ENCODE measurements around the gene GMEB1.
"Not testable (repeated sequence)": the region's sequence is repeated elsewhere in the genome, so short reads cannot be mapped to it uniquely, and the experiment has no call there.

GMEB1 gene

GRCh38 chr1:28735961-28736449 lies 67.4 kb downstream of the GMEB1 start:
- Histone ChIP-seq H3K4me1 (ENCODE audit: control insufficient read depth, insufficient read depth, low read length) (peaks cover 17% of the 10 kb centered on the region), H3K9me3 (ENCODE audit: control insufficient read depth, insufficient read depth, low read length) (no peaks in the 10 kb centered on the region), H3K36me3 (ENCODE audit: control insufficient read depth, insufficient read depth, low read length) (peaks cover 25% of the 10 kb centered on the region), H3K4me3 (ENCODE audit: low read depth, low read length) (peak overlapping the region; percentile 70), H3K27me3 (ENCODE audit: control insufficient read depth, insufficient read depth, low read length) (no peaks in the 10 kb centered on the region), H3K9ac (ENCODE audit: low read depth, low read length) (peak overlapping the region; percentile 82)

DNA sequence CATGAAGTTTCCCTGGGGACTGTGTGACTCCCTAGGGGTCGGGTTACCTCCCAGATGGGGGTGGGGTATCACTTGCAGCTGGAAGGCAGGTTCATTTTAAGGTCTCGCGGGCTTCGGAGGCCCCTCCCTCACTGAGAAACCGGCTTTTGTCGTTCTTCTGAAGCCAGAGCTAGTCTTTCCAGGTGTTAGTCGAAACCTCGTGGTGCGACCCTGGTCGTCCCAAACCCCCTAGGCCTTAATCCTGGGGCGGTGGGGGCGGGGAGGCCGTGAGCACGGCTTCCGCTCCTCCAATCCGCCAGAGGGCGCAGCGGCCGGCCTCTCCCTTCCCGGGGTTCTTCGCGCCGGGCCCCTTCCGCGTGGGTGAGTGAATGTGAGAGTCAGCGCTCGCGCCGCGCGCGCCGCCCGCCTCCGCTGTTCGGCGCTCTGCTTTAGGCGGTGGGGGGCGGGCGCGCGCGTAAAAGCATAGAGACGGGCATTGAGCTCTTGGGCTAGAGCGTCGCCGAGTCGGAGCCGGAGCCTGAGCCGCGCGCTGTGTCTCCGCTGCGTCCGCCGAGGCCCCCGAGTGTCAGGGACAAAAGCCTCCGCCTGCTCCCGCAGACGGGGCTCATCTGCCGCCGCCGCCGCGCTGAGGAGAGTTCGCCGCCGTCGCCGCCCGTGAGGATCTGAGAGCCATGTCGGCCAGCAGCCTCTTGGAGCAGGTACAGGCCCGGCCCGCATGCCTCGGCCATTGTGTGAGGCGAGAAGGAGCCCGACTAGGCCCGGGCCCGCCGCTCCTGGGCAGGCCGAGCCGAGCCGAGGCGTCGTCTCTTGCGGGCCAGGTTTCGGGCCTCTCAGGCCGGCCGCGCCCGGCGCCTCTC lies 68.1 kb downstream of the GMEB1 start, which contains the start of gene YTHDF2:
Gene YTHDF2 (plus strand): TSS at position 491 of the 857 bp plus-strand sequence. CDS start 181 bp downstream, at position 672.
- Histone ChIP-seq H3K36me3 (ENCODE audit: control insufficient read depth, insufficient read depth, low read length) (peaks cover 32% of the 10 kb centered on the region), H3K9me3 (ENCODE audit: control insufficient read depth, insufficient read depth, low read length) (no peaks in the 10 kb centered on the region), H3K9ac (ENCODE audit: low read depth, low read length) (peak within 1 kb of the TSS; percentile 99), H3K4me3 (ENCODE audit: low read depth, low read length) (peak within 1 kb of the TSS; percentile 96), H3K4me1 (ENCODE audit: control insufficient read depth, insufficient read depth, low read length) (peaks cover 17% of the 10 kb centered on the region), H3K27me3 (ENCODE audit: control insufficient read depth, insufficient read depth, low read length) (no peaks in the 10 kb centered on the region)

GRCh38 chr1:28737307-28738132 lies 68.9 kb downstream of the GMEB1 start:
- peaks cover 17% of the 10 kb centered on the region for H3K4me1 ChIP-seq (ENCODE audit: control insufficient read depth, insufficient read depth, low read length)
- peaks cover 38% of the 10 kb centered on the region for H3K36me3 ChIP-seq (ENCODE audit: control insufficient read depth, insufficient read depth, low read length)
- H3K9me3 ChIP-seq (ENCODE audit: control insufficient read depth, insufficient read depth, low read length) = no peaks in the 10 kb centered on the region

GRCh38 chr1:28740118-28740517 lies 71.5 kb downstream of the GMEB1 start:
- Histone ChIP-seq H3K4me1 (ENCODE audit: control insufficient read depth, insufficient read depth, low read length) (peaks cover 22% of the 10 kb centered on the region), H3K27me3 (ENCODE audit: control insufficient read depth, insufficient read depth, low read length) (no peaks in the 10 kb centered on the region), H3K9me3 (ENCODE audit: control insufficient read depth, insufficient read depth, low read length) (no peaks in the 10 kb centered on the region), H3K36me3 (ENCODE audit: control insufficient read depth, insufficient read depth, low read length) (peaks cover 53% of the 10 kb centered on the region), H3K9ac (ENCODE audit: low read depth, low read length) (no peak overlapping the region), H3K4me3 (ENCODE audit: low read depth, low read length) (no peak overlapping the region)

More at GRCh38 chr1:28737307-28738132, 68.9 kb downstream of the GMEB1 start:
- Histone ChIP-seq H3K9ac (ENCODE audit: low read depth, low read length) (peak overlapping the region; percentile 99), H3K27me3 (ENCODE audit: control insufficient read depth, insufficient read depth, low read length) (no peaks in the 10 kb centered on the region), H3K4me3 (ENCODE audit: low read depth, low read length) (peak overlapping the region; percentile 96)

- Histone ChIP-seq H3K4me1 (ENCODE audit: control insufficient read depth, insufficient read depth, low read length) (peaks cover 15% of the 10 kb centered on the region), H3K9me3 (ENCODE audit: control insufficient read depth, insufficient read depth, low read length) (no peaks in the 10 kb centered on the region), H3K27me3 (ENCODE audit: control insufficient read depth, insufficient read depth, low read length) (no peaks in the 10 kb centered on the region), H3K4me3 (ENCODE audit: low read depth, low read length) (peak overlapping the region; percentile 32), H3K9ac (ENCODE audit: low read depth, low read length) (no peak overlapping the region), H3K36me3 (ENCODE audit: control insufficient read depth, insufficient read depth, low read length) (peaks cover 43% of the 10 kb centered on the region)
Observed at GRCh38 chr1:28744184-28744583, 75.6 kb downstream of the GMEB1 start.

GRCh38 chr1:28745653-28746173 lies 77.1 kb downstream of the GMEB1 start:
- H3K36me3 ChIP-seq (ENCODE audit: control insufficient read depth, insufficient read depth, low read length) = peaks cover 33% of the 10 kb centered on the region
- H3K27me3 ChIP-seq (ENCODE audit: control insufficient read depth, insufficient read depth, low read length) = no peaks in the 10 kb centered on the region
- H3K4me1 ChIP-seq (ENCODE audit: control insufficient read depth, insufficient read depth, low read length) = peaks cover 14% of the 10 kb centered on the region
- no peaks in the 10 kb centered on the region for H3K9me3 ChIP-seq (ENCODE audit: control insufficient read depth, insufficient read depth, low read length)
- no peak overlapping the region for H3K9ac ChIP-seq (ENCODE audit: low read depth, low read length)
- no peak overlapping the region for H3K4me3 ChIP-seq (ENCODE audit: low read depth, low read length)

GRCh38 chr1:28750330-28750729 lies 81.7 kb downstream of the GMEB1 start:
- no peak overlapping the region for H3K9ac ChIP-seq (ENCODE audit: low read depth, low read length)
- peaks cover 8% of the 10 kb centered on the region for H3K36me3 ChIP-seq (ENCODE audit: control insufficient read depth, insufficient read depth, low read length)
- no peaks in the 10 kb centered on the region for H3K9me3 ChIP-seq (ENCODE audit: control insufficient read depth, insufficient read depth, low read length)
- no peaks in the 10 kb centered on the region for H3K27me3 ChIP-seq (ENCODE audit: control insufficient read depth, insufficient read depth, low read length)
- no peak overlapping the region for H3K4me3 ChIP-seq (ENCODE audit: low read depth, low read length)
- peaks cover 12% of the 10 kb centered on the region for H3K4me1 ChIP-seq (ENCODE audit: control insufficient read depth, insufficient read depth, low read length)

GRCh38 chr1:28750771-28751294 lies 82.2 kb downstream of the GMEB1 start:
- not testable (repeated sequence) for H3K4me3 ChIP-seq (ENCODE audit: low read depth, low read length); H3K9ac ChIP-seq (ENCODE audit: low read depth, low read length); H3K27me3 ChIP-seq (ENCODE audit: control insufficient read depth, insufficient read depth, low read length); H3K36me3 ChIP-seq (ENCODE audit: control insufficient read depth, insufficient read depth, low read length); H3K9me3 ChIP-seq (ENCODE audit: control insufficient read depth, insufficient read depth, low read length)
- peaks cover 16% of the 10 kb centered on the region for H3K4me1 ChIP-seq (ENCODE audit: control insufficient read depth, insufficient read depth, low read length)

DNA sequence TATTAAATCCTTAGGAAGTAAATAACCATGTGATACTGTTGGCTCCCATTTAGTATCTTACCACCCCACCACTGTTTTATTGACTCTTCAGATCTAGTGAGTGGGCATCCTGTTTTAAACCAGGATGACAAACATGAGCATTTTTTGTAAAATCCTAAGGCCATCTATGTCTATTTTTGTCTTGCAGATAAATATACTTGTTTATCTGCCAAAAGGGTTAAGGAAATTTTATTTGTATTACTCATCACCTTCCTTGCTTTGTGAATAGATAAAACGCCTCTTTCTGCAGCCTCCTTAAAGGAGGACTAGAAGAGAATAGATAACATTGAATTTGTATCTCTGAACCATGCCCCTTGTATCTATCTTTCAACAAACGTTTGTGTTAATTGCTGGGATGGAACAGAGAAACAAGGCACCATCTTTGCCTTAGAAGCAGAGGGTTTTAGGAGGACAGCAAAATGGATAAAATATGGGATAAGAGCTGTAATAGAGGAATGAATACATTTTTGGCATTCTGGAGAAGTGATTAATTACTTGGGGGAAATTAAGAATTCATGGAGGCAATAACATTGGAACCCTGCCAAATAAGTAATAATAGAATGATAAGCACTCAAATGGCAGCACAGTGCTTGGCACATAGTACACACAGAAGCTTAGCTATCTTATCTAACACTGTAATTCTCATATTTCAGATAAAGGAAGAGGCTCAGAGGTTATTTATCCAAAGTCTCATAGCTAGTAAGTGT lies 82.9 kb downstream of the GMEB1 start:
- peaks cover 6% of the 10 kb centered on the region for H3K36me3 ChIP-seq (ENCODE audit: control insufficient read depth, insufficient read depth, low read length)
- peaks cover 23% of the 10 kb centered on the region for H3K4me1 ChIP-seq (ENCODE audit: control insufficient read depth, insufficient read depth, low read length)
- no peak overlapping the region for H3K9ac ChIP-seq (ENCODE audit: low read depth, low read length)
- H3K4me3 ChIP-seq (ENCODE audit: low read depth, low read length) = no peak overlapping the region
- H3K9me3 ChIP-seq (ENCODE audit: control insufficient read depth, insufficient read depth, low read length) = no peaks in the 10 kb centered on the region
- no peaks in the 10 kb centered on the region for H3K27me3 ChIP-seq (ENCODE audit: control insufficient read depth, insufficient read depth, low read length)

GRCh38 chr1:28755701-28756100 lies 87.1 kb downstream of the GMEB1 start:
- H3K9ac ChIP-seq (ENCODE audit: low read depth, low read length) = no peak overlapping the region
- H3K4me3 ChIP-seq (ENCODE audit: low read depth, low read length) = no peak overlapping the region
- peaks cover 24% of the 10 kb centered on the region for H3K4me1 ChIP-seq (ENCODE audit: control insufficient read depth, insufficient read depth, low read length)
- peaks cover 5% of the 10 kb centered on the region for H3K36me3 ChIP-seq (ENCODE audit: control insufficient read depth, insufficient read depth, low read length)
- H3K9me3 ChIP-seq (ENCODE audit: control insufficient read depth, insufficient read depth, low read length) = no peaks in the 10 kb centered on the region
- no peaks in the 10 kb centered on the region for H3K27me3 ChIP-seq (ENCODE audit: control insufficient read depth, insufficient read depth, low read length)

DNA sequence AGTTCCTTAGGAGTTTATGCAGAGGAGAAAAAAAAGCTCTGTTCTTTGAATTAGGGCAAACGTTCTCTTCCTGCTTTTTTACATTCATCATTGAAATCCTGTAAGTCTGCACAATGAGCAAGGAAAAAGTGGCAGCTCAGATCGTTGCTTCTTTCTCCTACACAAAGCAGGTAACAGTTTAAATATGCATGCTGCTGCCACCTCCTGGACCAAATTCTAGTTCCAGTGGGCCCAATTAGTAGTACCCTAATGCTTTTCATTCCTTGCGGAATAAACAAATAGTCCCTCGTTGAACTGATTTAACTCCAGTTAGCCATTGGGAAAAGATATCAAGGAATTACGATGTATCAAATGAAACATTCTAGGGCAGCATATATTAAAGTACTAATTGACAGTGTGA lies 88.3 kb downstream of the GMEB1 start:
- Histone ChIP-seq H3K4me1 (ENCODE audit: control insufficient read depth, insufficient read depth, low read length) (peaks cover 24% of the 10 kb centered on the region), H3K9me3 (ENCODE audit: control insufficient read depth, insufficient read depth, low read length) (no peaks in the 10 kb centered on the region), H3K36me3 (ENCODE audit: control insufficient read depth, insufficient read depth, low read length) (peaks cover 5% of the 10 kb centered on the region), H3K4me3 (ENCODE audit: low read depth, low read length) (no peak overlapping the region), H3K9ac (ENCODE audit: low read depth, low read length) (no peak overlapping the region), H3K27me3 (ENCODE audit: control insufficient read depth, insufficient read depth, low read length) (no peaks in the 10 kb centered on the region)

Measured in iPS-15b (cell line).